Measurements from ENCODE around the gene DAPK3.
A peak's percentile ranks its signal among the peaks of the same experiment; 100 is the strongest.
"Not testable (repeated sequence)": the region's sequence is repeated elsewhere in the genome, so short reads cannot be mapped to it uniquely, and the experiment has no call there.

The DAPK3 gene

GRCh38 chr19:3970808-3971598 is at the start of gene DAPK3:
DAPK3 (minus strand) TSS chr19:3971099; CDS start chr19:3969735, 1,364 bp downstream.
- DNase-seq (ENCODE audit: low read depth in 2 of 2, low spot score in 1 of 2): peak; percentile 79 to 84

- no peak for DNase-seq (ENCODE audit: low read depth in 2 of 2, low spot score in 1 of 2)
Observed at GRCh38 chr19:4019578-4019977, 48.7 kb upstream of the DAPK3 start.

- no peak for DNase-seq (ENCODE audit: low read depth in 2 of 2, low spot score in 1 of 2)
Observed at GRCh38 chr19:4018775-4019504, 48.0 kb upstream of the DAPK3 start.

GRCh38 chr19:4018140-4018613 is 47.3 kb upstream of the DAPK3 start:
- no peak for DNase-seq (ENCODE audit: low read depth in 2 of 2, low spot score in 1 of 2)

- no peak for DNase-seq (ENCODE audit: low read depth in 2 of 2, low spot score in 1 of 2)
Observed at GRCh38 chr19:4016903-4017638, 46.2 kb upstream of the DAPK3 start.

- no peak for DNase-seq (ENCODE audit: low read depth in 2 of 2, low spot score in 1 of 2)
Observed at GRCh38 chr19:4016486-4016885, 45.6 kb upstream of the DAPK3 start.

GRCh38 chr19:4015705-4016402 is 45.0 kb upstream of the DAPK3 start:
- DNase-seq (ENCODE audit: low read depth in 2 of 2, low spot score in 1 of 2): no peak

GRCh38 chr19:4014541-4015491 is 43.9 kb upstream of the DAPK3 start:
- DNase-seq (ENCODE audit: low read depth in 2 of 2, low spot score in 1 of 2): no peak

- DNase-seq (ENCODE audit: low read depth in 2 of 2, low spot score in 1 of 2): no peak
Observed at GRCh38 chr19:4013886-4014540, 43.1 kb upstream of the DAPK3 start.

GRCh38 chr19:4012975-4013634 is 42.2 kb upstream of the DAPK3 start:
- DNase-seq (ENCODE audit: low read depth in 2 of 2, low spot score in 1 of 2): no peak

GRCh38 chr19:4012092-4012974 is 41.4 kb upstream of the DAPK3 start:
- DNase-seq (ENCODE audit: low read depth in 2 of 2, low spot score in 1 of 2): no peak

- DNase-seq (ENCODE audit: low read depth in 2 of 2, low spot score in 1 of 2): not testable (repeated sequence)
Observed at GRCh38 chr19:4011430-4011829, 40.5 kb upstream of the DAPK3 start.

GRCh38 chr19:4010808-4011110 is 39.9 kb upstream of the DAPK3 start:
- DNase-seq (ENCODE audit: low read depth in 2 of 2, low spot score in 1 of 2): no peak

GRCh38 chr19:4009990-4010807 is 39.3 kb upstream of the DAPK3 start:
- no peak for DNase-seq (ENCODE audit: low read depth in 2 of 2, low spot score in 1 of 2)

GRCh38 chr19:4007836-4008539 is 37.1 kb upstream of the DAPK3 start:
- no peak for DNase-seq (ENCODE audit: low read depth in 2 of 2, low spot score in 1 of 2)

- DNase-seq (ENCODE audit: low read depth in 2 of 2, low spot score in 1 of 2): peak; percentile 74 to 97
Observed at GRCh38 chr19:4007021-4007835, 36.3 kb upstream of the DAPK3 start, which contains the start of gene PIAS4. PIAS4 (plus strand) TSS chr19:4007736; CDS start chr19:4007761, 25 bp downstream.

Data from stimulated activated CD8-positive, alpha-beta memory T cell treated with anti-CD3 and anti-CD28 coated beads, Interleukin-4, amount 100 ng/mL, for 4 hours (primary cell).